Retina (tissue), 1 donor: ENCODE measurements around the gene ZNRD2.

Experiments used
- DNase-seq: peaks from one replicate; pipeline ENCODE4 v3.0.0-alpha.2; 2016

ZNRD2 gene

GRCh38 chr11:65538232-65538914, 31.9 kb upstream of the ZNRD2 start:
- no peak for DNase-seq

GRCh38 chr11:65538915-65539743, 31.1 kb upstream of the ZNRD2 start:
- DNase-seq: peak; percentile 57

- no peak for DNase-seq
Measured at GRCh38 chr11:65539744-65540289, 30.5 kb upstream of the ZNRD2 start.

GRCh38 chr11:65540290-65541092, 29.8 kb upstream of the ZNRD2 start:
- peak; percentile 91 for DNase-seq

- DNase-seq: no peak
Measured at GRCh38 chr11:65541093-65541982, 28.9 kb upstream of the ZNRD2 start.

- DNase-seq: no peak
Measured at GRCh38 chr11:65542738-65543390, 27.4 kb upstream of the ZNRD2 start.

- DNase-seq: no peak
Measured at GRCh38 chr11:65545853-65546216, 24.4 kb upstream of the ZNRD2 start.

GRCh38 chr11:65546217-65546958, 23.9 kb upstream of the ZNRD2 start:
- peak; percentile 61 for DNase-seq

GRCh38 chr11:65547446-65548125, 22.7 kb upstream of the ZNRD2 start:
- no peak for DNase-seq

- DNase-seq: no peak
Measured at GRCh38 chr11:65548395-65548794, 21.9 kb upstream of the ZNRD2 start.

- DNase-seq: no peak
Measured at GRCh38 chr11:65549096-65549495, 21.2 kb upstream of the ZNRD2 start.

- DNase-seq: peak; percentile 43
Measured at GRCh38 chr11:65551572-65552387, 18.5 kb upstream of the ZNRD2 start.

GRCh38 chr11:65552388-65552951, 17.8 kb upstream of the ZNRD2 start:
- DNase-seq: no peak

GRCh38 chr11:65553301-65554001, 16.8 kb upstream of the ZNRD2 start:
- no peak for DNase-seq

- no peak for DNase-seq
Measured at GRCh38 chr11:65554057-65554818, 16.0 kb upstream of the ZNRD2 start.

GRCh38 chr11:65554842-65555430, 15.3 kb upstream of the ZNRD2 start:
- DNase-seq: no peak

- DNase-seq: no peak
Measured at GRCh38 chr11:65555693-65556231, 14.5 kb upstream of the ZNRD2 start.
